Left forelimb (tissue), 1 donor: ENCODE measurements around the gene TAF7.
"Not testable (repeated sequence)": the region's sequence is repeated elsewhere in the genome, so short reads cannot be mapped to it uniquely, and the experiment has no call there.

Experiments
- DNase-seq: peaks from one replicate; pipeline ENCODE4 v3.0.0-alpha.2; 2018; ENCODE audit warnings: low spot score

TAF7 gene

GRCh38 chr5:141320225-141321169, at the start of gene TAF7:
TSS of gene TAF7 (minus strand) at chr5:141320784. CDS start at chr5:141320044, 740 bp downstream.
- DNase-seq, result peak; percentile 94

- DNase-seq, result no peak
Observed at GRCh38 chr5:141366016-141366896, 45.7 kb upstream of the TAF7 start.

- DNase-seq, result no peak
Observed at GRCh38 chr5:141363952-141364660, 43.5 kb upstream of the TAF7 start, which contains the start of gene PCDHGA5. TSS of gene PCDHGA5 (plus strand) at chr5:141364162. CDS start at chr5:141364331, 169 bp downstream.

- DNase-seq, result no peak
Observed at GRCh38 chr5:141362719-141363118, 42.1 kb upstream of the TAF7 start.

GRCh38 chr5:141360685-141361084, 40.1 kb upstream of the TAF7 start:
- no peak for DNase-seq

GRCh38 chr5:141359790-141360426, 39.3 kb upstream of the TAF7 start, which contains the start of gene PCDHGB2:
TSS of gene PCDHGB2 (plus strand) at chr5:141359994. CDS start at chr5:141360136, 142 bp downstream.
- DNase-seq, result no peak

GRCh38 chr5:141356950-141357349, 36.4 kb upstream of the TAF7 start:
- no peak for DNase-seq

GRCh38 chr5:141356133-141356532, 35.5 kb upstream of the TAF7 start:
- DNase-seq, result no peak

- no peak for DNase-seq
Observed at GRCh38 chr5:141355641-141356040, 35.1 kb upstream of the TAF7 start.

GRCh38 chr5:141354900-141355469, 34.4 kb upstream of the TAF7 start, which contains the start of gene PCDHGA4:
TSS of gene PCDHGA4 (plus strand) at chr5:141355021. CDS start at chr5:141355108, 87 bp downstream.
- DNase-seq, result no peak

- DNase-seq, result no peak
Observed at GRCh38 chr5:141351591-141351990, 31.0 kb upstream of the TAF7 start.

- DNase-seq, result no peak
Observed at GRCh38 chr5:141349917-141350619, 29.5 kb upstream of the TAF7 start, which contains the start of gene PCDHGB1. TSS of gene PCDHGB1 (plus strand) at chr5:141350099. CDS start at chr5:141350261, 162 bp downstream.

- DNase-seq, result not testable (repeated sequence)
Observed at GRCh38 chr5:141346017-141346416, 25.4 kb upstream of the TAF7 start.

- no peak for DNase-seq
Observed at GRCh38 chr5:141345327-141345726, 24.7 kb upstream of the TAF7 start.

- DNase-seq, result no peak
Observed at GRCh38 chr5:141343953-141344463, 23.4 kb upstream of the TAF7 start.

GRCh38 chr5:141343242-141343952, 22.8 kb upstream of the TAF7 start, which contains the start of gene PCDHGA3:
TSS of gene PCDHGA3 (plus strand) at chr5:141343829. CDS start at chr5:141344034, 205 bp downstream.
- DNase-seq, result no peak

- no peak for DNase-seq
Observed at GRCh38 chr5:141342773-141343172, 22.2 kb upstream of the TAF7 start.

GRCh38 chr5:141340781-141341354, 20.3 kb upstream of the TAF7 start:
- not testable (repeated sequence) for DNase-seq
